Measurements from ENCODE around the gene BMP6.

Gene BMP6

GRCh38 chr6:7720346-7720745 is 5.6 kb upstream of the BMP6 start:
- no peak for DNase-seq

- DNase-seq, result no peak
These were observed 4.2 kb upstream of the BMP6 start for GRCh38 chr6:7721649-7722048.

GRCh38 chr6:7723041-7723447 is 2.9 kb upstream of the BMP6 start:
- DNase-seq, result peak; percentile 53

GRCh38 chr6:7723554-7723953 is 2.3 kb upstream of the BMP6 start:
- DNase-seq, result no peak

- DNase-seq, result no peak
These were observed 487 bp upstream of the BMP6 start for GRCh38 chr6:7725412-7725811.

- no peak for DNase-seq
These were observed 652 bp downstream of the BMP6 start for GRCh38 chr6:7726416-7727085.

- no peak for DNase-seq
These were observed 1.4 kb downstream of the BMP6 start for GRCh38 chr6:7727086-7727945.

- no peak for DNase-seq
These were observed 2.3 kb downstream of the BMP6 start for GRCh38 chr6:7727946-7728854.

- DNase-seq, result no peak
These were observed 3.1 kb downstream of the BMP6 start for GRCh38 chr6:7728855-7729590.

GRCh38 chr6:7730001-7730783 is 4.3 kb downstream of the BMP6 start:
- no peak for DNase-seq

- no peak for DNase-seq
These were observed 4.9 kb downstream of the BMP6 start for GRCh38 chr6:7730784-7731227.

GRCh38 chr6:7731294-7731693 is 5.4 kb downstream of the BMP6 start:
- no peak for DNase-seq

- no peak for DNase-seq
These were observed 6.3 kb downstream of the BMP6 start for GRCh38 chr6:7732228-7732627.

- no peak for DNase-seq
These were observed 8.9 kb downstream of the BMP6 start for GRCh38 chr6:7734707-7735383.

- DNase-seq, result no peak
These were observed 11.2 kb downstream of the BMP6 start for GRCh38 chr6:7737106-7737505.

GRCh38 chr6:7737867-7738266 is 12.0 kb downstream of the BMP6 start:
- DNase-seq, result no peak

GRCh38 chr6:7742223-7742785 is 16.4 kb downstream of the BMP6 start:
- DNase-seq, result no peak

- DNase-seq, result no peak
These were observed 20.0 kb downstream of the BMP6 start for GRCh38 chr6:7745942-7746341.

GRCh38 chr6:7747016-7747415 is 21.1 kb downstream of the BMP6 start:
- DNase-seq, result no peak

GRCh38 chr6:7747433-7747832 is 21.5 kb downstream of the BMP6 start:
- no peak for DNase-seq

All from CD4-positive, alpha-beta T cell treated with Interleukin-21 for 1 hour (primary cell).